ENCODE measurements around the gene ROBO1. TPM values are rescaled to one million over a fixed set of nuclear protein-coding genes. Genes with fewer than 3 reads are reported as not detected.
"Not testable (repeated sequence)": the region's sequence is repeated elsewhere in the genome, so short reads cannot be mapped to it uniquely, and the experiment has no call there.

Gene ROBO1
- total RNA-seq, 1 experiment from 2014 or later, result 51.2 TPM

DNA sequence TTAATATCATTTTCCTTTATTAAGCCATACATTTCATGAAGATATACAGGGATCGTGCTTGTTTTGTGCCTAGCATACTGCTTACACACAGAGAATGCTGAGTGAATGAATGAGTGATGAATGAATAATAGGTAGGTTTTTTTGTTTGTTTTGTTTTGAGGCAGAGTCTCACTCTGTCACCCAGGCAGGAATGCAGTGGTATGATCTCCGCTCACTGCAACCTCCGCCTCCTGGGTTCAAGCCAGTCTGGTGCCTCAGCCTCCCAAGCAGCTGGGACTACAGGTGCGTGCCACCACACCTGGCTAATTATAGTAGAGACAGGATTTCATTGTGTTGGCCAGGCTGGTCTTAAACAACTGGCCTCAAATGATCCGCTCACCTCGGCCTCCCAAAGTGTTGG lies 400.0 kb downstream of the ROBO1 start:
- in situ Hi-C loops (cut with HindIII; ENCODE audit: low pct_unique_long_range_greater_than_20kb, low sequenced_read_pairs), result no loop called here
- DNase-seq (ENCODE audit: low read depth, low spot score), result no peak

DNA sequence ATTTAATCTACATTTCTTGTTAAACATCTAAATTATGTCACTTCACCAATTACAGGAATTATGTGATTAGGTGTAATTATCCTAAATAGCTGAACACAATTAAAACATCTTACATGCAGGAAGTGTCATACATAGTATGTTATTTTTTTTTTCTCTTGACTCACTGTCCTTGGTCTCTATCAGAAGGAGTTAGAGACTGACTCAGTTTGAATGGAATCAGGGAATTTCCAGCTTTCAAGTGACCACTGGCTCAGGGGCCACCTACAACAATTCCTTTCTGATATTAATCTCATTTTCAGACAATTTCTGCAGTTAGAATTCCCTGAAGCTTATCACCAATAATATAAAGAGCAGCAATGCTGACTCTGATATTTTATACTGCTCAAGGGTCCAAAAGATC lies 400.7 kb downstream of the ROBO1 start:
- no peak for DNase-seq (ENCODE audit: low read depth, low spot score)
- in situ Hi-C loops (cut with HindIII; ENCODE audit: low pct_unique_long_range_greater_than_20kb, low sequenced_read_pairs), result no loop called here

DNA sequence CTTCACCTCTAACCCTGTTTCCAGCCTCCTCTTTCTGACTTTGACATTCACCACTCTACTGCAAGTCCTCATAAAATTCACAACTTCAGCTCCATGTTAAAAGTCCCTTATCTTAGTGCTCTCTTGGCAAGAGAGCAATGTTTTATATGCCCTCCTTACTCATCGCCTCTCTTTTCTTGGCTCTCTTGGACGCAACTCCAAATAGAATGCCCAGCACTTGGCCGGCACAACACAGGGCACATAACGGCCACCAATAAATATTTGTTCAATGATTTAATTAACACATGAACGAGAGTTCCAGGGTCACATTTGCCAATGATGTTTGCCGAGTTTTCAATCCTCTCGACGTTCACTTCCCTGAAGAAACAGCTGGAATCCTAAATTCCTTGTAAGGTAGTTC lies 401.4 kb downstream of the ROBO1 start:
- DNase-seq (ENCODE audit: low read depth, low spot score), result no peak
- in situ Hi-C loops (cut with HindIII; ENCODE audit: low pct_unique_long_range_greater_than_20kb, low sequenced_read_pairs), result no loop called here

DNA sequence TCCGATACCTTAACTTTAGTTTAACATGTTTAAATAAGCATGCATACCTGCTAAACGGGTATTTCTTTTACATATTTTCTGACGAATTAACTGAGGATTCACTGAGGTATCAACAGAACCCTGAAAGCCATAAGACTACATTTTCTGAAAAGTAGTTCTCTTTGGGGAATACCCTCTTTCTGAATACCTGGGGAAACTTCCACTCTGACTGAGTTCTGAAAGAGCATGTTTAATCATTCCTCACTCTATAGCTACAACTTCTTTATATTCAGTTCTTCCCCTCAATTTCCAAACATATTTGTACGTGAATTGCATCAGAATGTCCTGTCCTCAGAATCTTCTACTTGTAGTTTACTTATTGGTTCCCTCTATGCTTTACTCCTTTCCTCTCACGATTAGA lies 403.0 kb downstream of the ROBO1 start:
- no peak for DNase-seq (ENCODE audit: low read depth, low spot score)
- in situ Hi-C loops (cut with HindIII; ENCODE audit: low pct_unique_long_range_greater_than_20kb, low sequenced_read_pairs), result no loop called here

DNA sequence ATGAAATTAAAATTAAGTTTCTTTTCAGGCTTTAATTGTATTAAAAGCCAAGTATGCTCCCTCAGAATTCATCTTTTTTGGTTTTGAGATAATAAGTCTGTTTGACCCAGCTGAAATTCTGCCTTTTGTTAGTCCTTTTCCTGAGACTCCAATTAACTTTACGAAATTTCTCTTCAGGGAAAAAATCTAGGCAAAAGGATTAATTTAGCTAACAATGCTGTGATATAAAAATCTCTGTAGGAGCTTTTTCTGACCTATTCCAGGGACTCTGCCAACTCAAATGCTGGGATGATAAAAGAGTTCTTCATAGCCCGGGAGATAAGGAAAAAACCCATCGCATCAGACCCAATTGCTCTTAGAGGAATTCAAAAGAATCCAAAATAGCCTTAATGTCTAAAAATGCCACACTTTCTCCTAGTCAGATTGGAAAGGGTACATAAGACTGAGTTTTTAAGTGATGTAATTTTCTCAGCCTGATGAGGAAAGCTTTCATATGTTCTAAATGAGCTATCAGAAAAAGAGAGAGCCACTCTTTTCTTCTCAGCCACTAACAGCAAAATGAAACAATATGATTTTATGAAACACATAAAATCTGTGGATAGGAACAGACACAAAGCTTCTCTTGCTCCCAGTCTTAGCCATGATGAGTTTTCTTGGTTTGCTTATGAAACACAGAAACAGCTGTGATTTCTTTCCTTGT lies 405.1 kb downstream of the ROBO1 start:
- in situ Hi-C loops (cut with HindIII; ENCODE audit: low pct_unique_long_range_greater_than_20kb, low sequenced_read_pairs), result no loop called here
- no peak for DNase-seq (ENCODE audit: low read depth, low spot score)

DNA sequence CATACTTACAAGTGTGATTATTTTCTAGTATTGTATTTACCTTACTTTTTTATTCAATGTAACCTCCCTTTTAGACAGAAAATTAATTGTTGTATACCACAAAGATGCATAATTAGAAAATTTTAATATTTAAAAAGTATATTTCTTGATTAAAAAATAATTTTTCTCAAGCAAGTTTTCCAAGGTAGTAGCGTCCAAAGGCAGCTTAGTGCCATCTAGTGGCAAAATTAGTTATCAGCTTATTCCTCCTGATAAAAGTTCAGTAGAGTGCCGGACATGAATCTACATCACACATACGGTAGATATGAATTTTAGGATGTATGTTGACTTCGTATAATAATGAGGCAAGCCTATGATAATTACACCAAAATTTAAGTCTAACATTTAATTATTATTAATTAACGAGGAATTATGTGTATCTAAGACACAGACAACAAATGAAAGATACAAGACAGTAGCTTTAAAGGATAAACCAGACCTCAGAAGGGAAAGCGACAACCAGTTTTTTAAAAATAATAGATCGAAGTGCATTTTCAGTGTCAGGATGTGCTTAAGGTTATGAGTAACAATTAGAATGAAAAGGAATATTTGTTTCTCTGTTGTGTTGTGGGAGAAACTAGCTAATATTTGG lies 405.9 kb downstream of the ROBO1 start:
- in situ Hi-C loops (cut with HindIII; ENCODE audit: low pct_unique_long_range_greater_than_20kb, low sequenced_read_pairs), result no loop called here
- peak; percentile 62 for DNase-seq (ENCODE audit: low read depth, low spot score)

DNA sequence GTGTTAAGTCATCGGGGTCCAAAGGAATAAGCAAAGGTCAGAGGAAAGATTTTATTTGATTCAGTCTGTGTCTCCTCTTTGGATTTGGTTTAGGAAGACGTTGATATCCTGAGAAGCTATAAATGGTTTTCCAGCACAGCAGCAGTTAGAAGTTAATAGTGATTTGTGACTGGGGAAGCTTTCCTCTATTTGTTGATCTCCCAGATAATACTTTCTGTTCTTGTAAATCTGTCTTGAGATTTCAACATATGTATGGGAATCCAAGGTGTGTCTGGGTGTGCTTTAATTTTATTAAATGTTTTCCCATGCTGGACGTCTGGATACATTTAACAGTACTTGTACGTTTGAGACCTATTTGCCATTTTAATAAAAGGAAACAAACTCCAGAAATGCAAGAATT lies 409.5 kb downstream of the ROBO1 start:
- DNase-seq (ENCODE audit: low read depth, low spot score), result no peak
- in situ Hi-C loops (cut with HindIII; ENCODE audit: low pct_unique_long_range_greater_than_20kb, low sequenced_read_pairs), result no loop called here

DNA sequence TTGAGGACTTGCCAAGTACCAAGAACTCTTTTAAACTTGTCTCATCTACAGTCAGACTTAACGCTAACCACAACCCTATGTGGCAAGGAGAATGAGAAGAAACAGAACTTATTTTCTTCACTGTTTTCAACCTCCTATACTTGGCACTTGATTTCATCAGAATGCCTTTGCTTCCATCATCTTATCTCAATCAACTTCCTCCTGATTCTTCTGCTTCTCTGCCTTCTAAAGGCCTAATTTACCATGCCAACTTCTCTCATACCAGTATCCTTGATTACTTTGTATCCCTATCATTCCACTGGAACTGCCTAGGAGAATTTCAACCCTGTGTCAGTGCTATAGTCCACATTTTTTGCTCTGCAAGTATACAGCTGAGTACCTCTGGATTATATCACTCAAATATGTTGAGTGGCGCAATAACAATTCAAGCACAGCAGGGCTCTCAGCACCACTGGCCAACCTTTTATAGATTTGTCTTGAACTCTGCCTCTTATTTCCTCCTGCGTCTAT lies 413.6 kb downstream of the ROBO1 start:
- DNase-seq (ENCODE audit: low read depth, low spot score), result no peak
- in situ Hi-C loops (cut with HindIII; ENCODE audit: low pct_unique_long_range_greater_than_20kb, low sequenced_read_pairs), result no loop called here

DNA sequence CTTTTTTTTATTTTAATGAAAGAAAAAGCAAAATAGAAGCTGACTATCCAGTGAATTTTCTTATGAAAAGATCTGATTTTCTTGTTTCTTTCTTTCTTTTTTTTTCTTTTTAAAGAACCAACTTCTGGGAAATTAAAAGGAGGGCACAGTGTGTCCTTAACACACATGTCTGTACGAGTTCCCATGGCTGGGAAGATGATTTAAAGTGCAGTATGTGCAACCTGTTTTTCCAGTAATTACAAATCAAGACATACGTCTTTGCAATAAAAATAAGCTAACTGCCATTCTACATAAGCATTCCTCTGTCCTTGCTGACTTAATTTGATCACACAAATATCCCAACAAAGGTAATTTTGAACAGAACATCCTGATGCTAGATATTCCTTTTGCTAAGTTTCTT lies 416.1 kb downstream of the ROBO1 start:
- in situ Hi-C loops (cut with HindIII; ENCODE audit: low pct_unique_long_range_greater_than_20kb, low sequenced_read_pairs), result no loop called here
- no peak for DNase-seq (ENCODE audit: low read depth, low spot score)

DNA sequence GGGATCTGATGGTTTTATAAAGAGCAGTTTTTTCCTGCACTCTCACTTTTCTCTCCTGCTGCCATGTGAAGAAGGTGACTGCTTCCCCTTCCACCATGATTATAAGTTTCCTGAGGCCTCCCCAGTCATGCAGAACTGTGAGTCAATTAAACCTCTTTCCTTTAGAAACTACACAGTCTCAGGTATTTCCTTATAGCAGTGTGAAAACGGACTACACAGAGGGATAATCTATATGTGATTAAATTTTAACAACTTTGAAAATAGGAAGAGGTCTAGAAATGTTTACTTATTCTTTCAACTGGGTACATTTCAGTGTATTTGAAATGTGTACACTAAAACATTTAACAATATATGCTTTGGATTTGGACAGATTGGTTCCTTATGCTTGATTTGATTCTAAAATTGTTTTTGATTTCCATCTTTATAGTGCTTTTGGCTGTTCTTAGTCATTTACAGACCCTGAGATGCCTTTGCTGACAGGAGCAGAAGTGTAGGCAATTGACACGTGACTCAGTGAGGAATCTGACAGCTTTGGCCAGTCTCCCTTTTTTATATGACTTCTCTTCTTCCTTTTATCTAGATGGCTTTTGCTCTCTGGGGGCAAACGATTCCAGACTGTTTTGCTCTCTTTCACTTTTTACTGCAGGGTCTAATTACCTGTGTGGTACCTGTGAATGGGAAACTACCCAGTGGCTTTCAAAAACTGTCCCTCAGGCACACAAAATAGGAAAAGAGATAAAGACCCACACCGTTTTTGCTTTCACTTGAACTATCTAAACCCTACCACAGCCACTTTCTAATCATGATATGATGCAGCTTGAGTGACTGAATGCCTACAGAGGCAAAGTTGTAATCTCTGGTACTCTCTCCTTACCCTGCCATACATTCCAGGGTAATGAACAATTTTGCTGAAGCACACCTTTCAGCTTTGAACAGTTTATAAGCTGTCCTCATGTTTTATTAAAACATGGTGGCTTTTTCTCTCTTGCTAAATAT lies 422.6 kb downstream of the ROBO1 start:
- DNase-seq (ENCODE audit: low read depth, low spot score), result no peak
- in situ Hi-C loops (cut with HindIII; ENCODE audit: low pct_unique_long_range_greater_than_20kb, low sequenced_read_pairs), result no loop called here

DNA sequence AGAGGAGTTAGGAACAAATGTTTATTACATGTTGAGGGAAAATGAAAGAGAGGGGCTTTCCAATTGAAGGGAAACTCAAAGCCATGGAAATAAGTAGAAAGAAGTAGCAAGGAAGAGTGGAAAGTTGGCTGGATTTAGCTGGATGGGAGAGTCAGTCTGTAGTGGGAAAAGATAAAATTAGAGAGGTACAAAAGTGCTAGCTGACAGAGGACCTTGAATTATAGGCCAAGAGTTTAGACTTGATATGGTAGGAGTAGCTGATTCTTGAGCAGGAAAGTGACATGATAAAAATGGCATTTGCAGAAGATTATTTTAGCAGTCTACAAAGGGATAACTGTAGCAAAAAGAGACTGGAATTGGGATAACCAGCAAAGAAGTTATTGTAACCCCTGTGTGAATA lies 425.8 kb downstream of the ROBO1 start:
- no peak for DNase-seq (ENCODE audit: low read depth, low spot score)
- in situ Hi-C loops (cut with HindIII; ENCODE audit: low pct_unique_long_range_greater_than_20kb, low sequenced_read_pairs), result no loop called here

DNA sequence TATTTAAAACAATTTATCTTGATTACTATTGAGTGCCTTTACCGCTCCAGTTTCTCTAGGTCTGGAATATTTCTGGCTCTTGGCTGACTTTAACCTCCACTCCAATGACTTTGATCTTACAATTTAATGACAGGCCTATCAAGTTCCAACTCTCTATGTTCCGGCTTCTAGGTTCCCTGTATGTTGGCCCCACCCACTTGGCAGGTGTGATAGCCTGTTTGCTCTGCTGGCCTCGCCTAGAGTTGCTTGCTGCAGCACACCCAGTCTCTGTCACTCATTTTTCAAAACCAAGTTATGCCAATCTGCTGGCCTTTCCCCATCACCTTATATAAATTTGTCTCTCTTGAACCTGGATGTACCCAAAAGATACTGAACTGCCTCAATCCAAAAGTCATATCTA lies 428.0 kb downstream of the ROBO1 start:
- no peak for DNase-seq (ENCODE audit: low read depth, low spot score)
- in situ Hi-C loops (cut with HindIII; ENCODE audit: low pct_unique_long_range_greater_than_20kb, low sequenced_read_pairs), result no loop called here

DNA sequence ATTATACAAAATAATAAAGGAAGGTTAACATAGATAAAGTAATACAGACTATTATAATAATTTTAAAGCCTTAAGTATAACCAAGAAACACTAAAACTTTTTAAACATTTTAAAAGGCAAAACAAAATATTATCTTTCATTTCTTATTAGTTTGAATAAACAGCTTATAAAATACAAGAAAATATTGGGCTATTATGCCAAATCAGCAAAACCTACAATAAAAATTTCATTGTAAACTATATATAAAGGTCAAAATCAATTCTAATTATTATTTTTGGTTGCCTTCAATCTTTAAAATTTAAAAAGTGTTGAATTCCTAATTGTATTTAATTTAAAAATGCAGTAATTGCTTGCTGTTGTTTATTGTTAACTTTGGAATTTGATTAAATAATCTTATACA lies 430.0 kb downstream of the ROBO1 start:
- in situ Hi-C loops (cut with HindIII; ENCODE audit: low pct_unique_long_range_greater_than_20kb, low sequenced_read_pairs), result no loop called here
- DNase-seq (ENCODE audit: low read depth, low spot score), result no peak

DNA sequence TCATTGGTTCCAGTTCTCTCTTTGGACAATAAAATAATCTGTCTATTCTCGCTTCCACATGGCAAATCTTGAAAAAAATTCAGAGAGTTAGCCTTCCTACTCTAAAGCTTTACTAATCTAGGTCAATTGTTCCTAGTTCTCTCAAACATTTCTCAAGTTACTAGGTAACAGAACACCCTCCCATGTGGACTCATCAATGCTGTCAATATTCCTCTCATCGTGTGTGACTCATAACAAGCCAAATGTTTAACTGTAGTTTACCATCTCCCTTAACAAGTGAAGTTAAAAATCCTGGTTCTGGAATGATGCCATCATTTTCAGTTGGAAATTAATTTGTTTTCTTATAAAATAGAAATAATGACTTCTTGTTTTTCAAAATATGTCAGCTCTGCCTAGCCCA lies 438.6 kb downstream of the ROBO1 start:
- no peak for DNase-seq (ENCODE audit: low read depth, low spot score)
- in situ Hi-C loops (cut with HindIII; ENCODE audit: low pct_unique_long_range_greater_than_20kb, low sequenced_read_pairs), result no loop called here

DNA sequence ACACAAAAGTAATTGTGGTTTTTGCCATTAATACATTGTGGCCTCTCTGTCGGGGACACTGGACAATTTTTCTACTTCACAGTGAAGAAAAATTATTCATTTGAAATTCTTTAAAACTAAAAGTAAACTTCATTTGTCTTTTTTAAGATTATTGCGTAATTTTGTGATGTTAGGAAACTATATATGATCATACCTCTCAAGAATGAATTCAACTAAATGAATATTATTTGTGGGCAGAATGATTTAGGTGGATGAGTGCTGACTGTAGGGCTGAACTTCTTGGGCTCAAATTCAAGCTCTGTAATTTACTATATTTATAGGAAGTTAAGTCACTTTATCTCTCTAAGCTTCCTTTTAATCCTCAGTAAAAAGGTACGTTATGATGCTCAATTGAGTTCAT lies 441.2 kb downstream of the ROBO1 start:
- in situ Hi-C loops (cut with HindIII; ENCODE audit: low pct_unique_long_range_greater_than_20kb, low sequenced_read_pairs), result no loop called here
- DNase-seq (ENCODE audit: low read depth, low spot score), result no peak

DNA sequence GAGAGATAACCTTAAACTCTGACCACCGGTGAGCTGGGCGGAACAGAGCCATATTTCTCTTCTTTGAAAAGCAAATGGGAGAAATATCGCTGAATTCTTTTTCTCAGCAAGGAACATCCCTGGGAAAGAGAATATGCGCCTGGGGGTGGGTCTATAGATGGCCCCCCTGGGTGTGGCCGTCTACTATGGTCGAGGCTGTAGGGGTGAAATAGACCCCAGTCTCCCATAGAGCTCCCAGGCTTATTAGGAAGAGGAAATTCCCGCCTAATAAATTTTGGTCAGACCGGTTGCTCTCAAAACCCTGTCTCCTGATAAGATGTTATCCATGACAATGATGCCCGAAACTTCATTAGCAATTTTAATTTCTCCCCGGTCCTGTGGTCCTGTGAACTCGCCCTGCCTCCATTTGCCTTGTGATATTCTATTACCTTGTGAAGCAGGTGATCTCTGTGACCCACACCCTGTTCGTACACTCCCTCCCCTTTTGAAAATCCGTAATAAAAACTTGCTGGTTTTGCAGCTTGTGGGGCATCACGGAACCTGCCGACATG lies 441.9 kb downstream of the ROBO1 start:
- in situ Hi-C loops (cut with HindIII; ENCODE audit: low pct_unique_long_range_greater_than_20kb, low sequenced_read_pairs); DNase-seq (ENCODE audit: low read depth, low spot score): not testable (repeated sequence)

DNA sequence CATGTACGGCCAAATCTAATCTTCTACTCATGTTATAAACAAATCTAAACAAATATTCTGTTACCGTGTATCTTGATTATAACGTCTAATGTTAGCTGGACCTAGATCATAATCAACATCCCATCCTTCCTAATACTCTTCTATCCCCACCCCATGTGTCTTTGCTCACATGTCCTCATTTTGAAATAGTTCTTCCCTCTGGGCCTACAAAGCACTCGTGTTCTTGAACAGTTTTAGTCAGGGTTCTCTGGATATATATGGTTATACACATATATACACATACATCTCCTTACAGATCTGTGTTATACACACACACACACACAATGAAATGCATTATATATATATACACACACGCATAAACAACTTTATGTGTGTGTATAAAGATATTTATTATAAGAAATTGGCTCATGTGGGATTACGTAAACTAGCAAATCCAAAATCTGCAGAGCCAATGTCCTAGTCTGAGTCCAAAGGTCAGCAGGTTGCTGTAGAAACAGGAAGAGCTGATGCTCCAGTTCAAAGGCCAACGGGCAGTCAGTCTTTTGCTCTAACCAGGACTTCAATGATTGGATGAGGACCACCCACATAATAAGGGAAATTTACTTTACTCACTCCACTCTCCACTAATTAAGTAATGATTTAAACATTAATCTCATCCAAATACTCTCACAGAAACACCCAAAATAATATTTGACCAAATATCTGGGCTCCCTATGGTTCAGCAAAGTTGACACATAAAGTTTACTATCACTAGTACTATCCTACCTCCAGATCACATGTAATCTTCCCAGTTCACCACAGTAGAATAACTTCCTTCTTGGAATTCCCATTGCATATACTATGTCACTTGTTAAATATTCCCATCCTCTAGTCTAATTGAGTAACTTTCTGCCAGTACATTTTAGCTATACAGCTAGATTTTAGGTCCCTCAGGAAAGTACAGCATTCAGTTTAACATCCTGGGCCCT lies 450.0 kb downstream of the ROBO1 start:
- in situ Hi-C loops (cut with HindIII; ENCODE audit: low pct_unique_long_range_greater_than_20kb, low sequenced_read_pairs), result no loop called here
- DNase-seq (ENCODE audit: low read depth, low spot score), result no peak
